GM10248 (cell line): Measurements from ENCODE around the gene GTF2B.
"Not testable (repeated sequence)": the region's sequence is repeated elsewhere in the genome, so short reads cannot be mapped to it uniquely, and the experiment has no call there.

Source experiments
- CTCF ChIA-PET: fragments of 300-600 bp; sonication (Branson Sonifier 250); formaldehyde crosslinking; extraction: SDS; loops from one replicate; lab custom pipeline; 2021; ENCODE audit warnings: antibody characterized with exemption; lab: Yijun Ruan, JAX
- POLR2A ChIA-PET: fragments of 350-650 bp; sonication (Branson Sonifier 250); formaldehyde crosslinking; extraction: SDS; loops from one replicate; lab custom pipeline; 2020; ENCODE audit warnings: antibody characterized with exemption; lab: Yijun Ruan, JAX
- DNase-seq: peaks from one replicate; pipeline ENCODE4 v3.0.0; 2012; ENCODE audit errors: extremely low spot score
- CTCF ChIP-seq: IDR thresholded peaks from 2 replicates; pipeline ENCODE4 v1.5.1; 2012; ENCODE audit warnings: mild to moderate bottlenecking, low read depth; ENCODE audit errors: extremely low read depth, missing control alignments, control extremely low read depth

Gene GTF2B

GRCh38 chr1:88847643-88848042, 43.7 kb downstream of the GTF2B start:
- no peak for DNase-seq
- CTCF ChIA-PET, result interaction anchor here (0.9 to 1.8 kb wide), 4 partner anchors 12 to 40 kb away, joined by 3 to 5 read pairs (median 4); no protein-coding TSS in a partner anchor
- no peak for TF ChIP-seq CTCF
- POLR2A ChIA-PET, result no interaction called here

- no peak for TF ChIP-seq CTCF
- POLR2A ChIA-PET, result no interaction called here
- no peak for DNase-seq
- CTCF ChIA-PET, result interaction anchor here (1.5 kb wide), 1 partner anchor 11 kb away, joined by 5 read pairs; no protein-coding TSS in a partner anchor
Observed at GRCh38 chr1:88825721-88826120, 65.6 kb downstream of the GTF2B start.

- POLR2A ChIA-PET, CTCF ChIA-PET, DNase-seq: not testable (repeated sequence)
Observed at GRCh38 chr1:88819642-88820041, 71.7 kb downstream of the GTF2B start.

GRCh38 chr1:88813471-88813870, 77.9 kb downstream of the GTF2B start:
- ChIA-PET CTCF (no interaction called here), POLR2A (no interaction called here)
- TF ChIP-seq CTCF, result no peak
- DNase-seq, result no peak

GRCh38 chr1:88812366-88812765, 79.0 kb downstream of the GTF2B start:
- no peak for DNase-seq
- TF ChIP-seq CTCF, result no peak
- ChIA-PET POLR2A (no interaction called here), CTCF (no interaction called here)

GRCh38 chr1:88803444-88803843, 87.9 kb downstream of the GTF2B start:
- POLR2A ChIA-PET, result no interaction called here
- no peak for DNase-seq
- CTCF ChIA-PET, result no interaction called here
- TF ChIP-seq CTCF, result no peak

GRCh38 chr1:88802950-88803349, 88.4 kb downstream of the GTF2B start:
- no peak for TF ChIP-seq CTCF
- no peak for DNase-seq
- POLR2A ChIA-PET, result no interaction called here
- CTCF ChIA-PET, result no interaction called here
